GM19035 (cell line): ENCODE results near the gene ST13.
"Not testable (repeated sequence)": the region's sequence is repeated elsewhere in the genome, so short reads cannot be mapped to it uniquely, and the experiment has no call there.

Experiments
- ATAC-seq: cut with Tn5 transposase; IDR thresholded peaks from one replicate; pipeline ENCODE4 v1.9.1; 2021; ENCODE audit not compliant: unreplicated experiment

ST13 gene

GRCh38 chr22:40789131-40789530 is 67.3 kb downstream of the ST13 start:
- ATAC-seq = no peak

DNA sequence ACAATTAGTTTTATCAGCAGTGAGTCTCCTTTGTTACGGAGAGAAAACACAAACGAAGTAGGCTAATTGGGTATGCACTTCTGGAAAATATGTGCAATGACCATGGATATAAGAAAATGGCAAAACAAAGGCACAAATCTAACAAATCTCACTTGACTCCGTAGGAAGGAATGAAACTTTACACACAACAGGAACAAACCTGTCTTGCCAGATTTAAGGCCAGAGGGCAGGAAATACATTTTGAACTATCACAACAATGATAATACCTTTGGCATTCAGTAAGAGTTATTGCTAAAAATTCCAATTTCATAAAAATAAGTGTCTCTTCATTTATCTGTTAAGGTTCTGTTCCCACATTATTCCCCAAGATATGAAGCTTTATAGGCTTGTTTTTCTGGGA is 73.9 kb downstream of the ST13 start:
- ATAC-seq = no peak

DNA sequence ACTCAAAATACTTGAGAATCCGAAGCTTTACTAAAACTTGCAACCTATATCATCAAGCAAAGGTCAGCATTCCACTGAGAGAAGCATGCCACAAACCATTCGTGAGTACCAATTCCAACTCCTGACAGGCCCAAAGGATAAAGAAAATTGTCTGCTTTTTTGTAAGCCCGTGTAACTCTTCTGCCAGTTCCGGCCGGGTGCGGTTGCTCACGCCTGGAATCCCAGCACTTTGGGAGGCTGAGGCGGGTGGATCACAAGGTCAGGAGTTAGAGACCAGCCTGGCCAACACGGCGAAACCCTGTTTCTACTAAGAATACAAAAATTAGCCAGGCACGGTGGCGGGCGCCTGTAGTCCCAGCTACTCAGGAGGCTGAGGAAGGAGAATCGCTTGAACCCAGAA is 74.7 kb downstream of the ST13 start:
- not testable (repeated sequence) for ATAC-seq
